ENCODE data around the gene OGG1.

The OGG1 gene

DNA sequence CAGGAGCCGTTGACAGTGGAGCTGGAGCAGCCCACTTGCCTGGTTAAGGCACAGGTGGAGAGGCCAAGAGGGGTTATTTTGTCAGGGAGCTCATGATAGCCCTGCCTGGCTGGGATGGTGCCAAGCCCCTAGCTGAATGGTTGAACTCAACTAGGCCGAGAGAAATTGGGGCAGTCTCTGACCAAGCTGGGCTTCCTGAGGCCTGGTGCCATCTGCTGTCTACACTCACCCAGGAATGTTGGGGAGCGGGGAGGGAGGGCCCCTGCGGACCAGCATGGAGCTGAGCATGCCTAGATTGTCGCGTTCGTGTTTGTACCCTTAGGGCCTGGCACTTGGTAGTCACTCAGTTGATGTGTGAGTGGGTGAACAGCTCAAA, 17.0 kb upstream of the OGG1 start:
- H3K4me3 ChIP-seq (ENCODE audit: control insufficient read depth, low read depth, low read length) = peak overlapping the region; percentile 78
- DNase-seq (ENCODE audit: low read depth) = no peak
- TF ChIP-seq CTCF (IDR thresholded peaks at IDR 0.05; ENCODE audit: control insufficient read depth, insufficient read depth, low read depth, low read length, missing control alignments) = peak; percentile 3

- no peak for TF ChIP-seq CTCF (IDR thresholded peaks at IDR 0.05; ENCODE audit: control insufficient read depth, insufficient read depth, low read depth, low read length, missing control alignments)
Observed at GRCh38 chr3:9736831-9737230, 12.9 kb upstream of the OGG1 start.

GRCh38 chr3:9739181-9739580, 10.6 kb upstream of the OGG1 start:
- no peak overlapping the region for H3K4me3 ChIP-seq (ENCODE audit: control insufficient read depth, low read depth, low read length)
- no peak for TF ChIP-seq CTCF (IDR thresholded peaks at IDR 0.05; ENCODE audit: control insufficient read depth, insufficient read depth, low read depth, low read length, missing control alignments)
- no peak for DNase-seq (ENCODE audit: low read depth)

More at GRCh38 chr3:9736831-9737230, 12.9 kb upstream of the OGG1 start:
- no peak overlapping the region for H3K4me3 ChIP-seq (ENCODE audit: control insufficient read depth, low read depth, low read length)
- DNase-seq (ENCODE audit: low read depth) = no peak

GRCh38 chr3:9742560-9742959, 7.2 kb upstream of the OGG1 start:
- no peak overlapping the region for H3K4me3 ChIP-seq (ENCODE audit: control insufficient read depth, low read depth, low read length)
- no peak for DNase-seq (ENCODE audit: low read depth)
- TF ChIP-seq CTCF (IDR thresholded peaks at IDR 0.05; ENCODE audit: control insufficient read depth, insufficient read depth, low read depth, low read length, missing control alignments) = no peak

GRCh38 chr3:9743548-9743947, 6.2 kb upstream of the OGG1 start:
- no peak for DNase-seq (ENCODE audit: low read depth)
- no peak overlapping the region for H3K4me3 ChIP-seq (ENCODE audit: control insufficient read depth, low read depth, low read length)
- no peak for TF ChIP-seq CTCF (IDR thresholded peaks at IDR 0.05; ENCODE audit: control insufficient read depth, insufficient read depth, low read depth, low read length, missing control alignments)

DNA sequence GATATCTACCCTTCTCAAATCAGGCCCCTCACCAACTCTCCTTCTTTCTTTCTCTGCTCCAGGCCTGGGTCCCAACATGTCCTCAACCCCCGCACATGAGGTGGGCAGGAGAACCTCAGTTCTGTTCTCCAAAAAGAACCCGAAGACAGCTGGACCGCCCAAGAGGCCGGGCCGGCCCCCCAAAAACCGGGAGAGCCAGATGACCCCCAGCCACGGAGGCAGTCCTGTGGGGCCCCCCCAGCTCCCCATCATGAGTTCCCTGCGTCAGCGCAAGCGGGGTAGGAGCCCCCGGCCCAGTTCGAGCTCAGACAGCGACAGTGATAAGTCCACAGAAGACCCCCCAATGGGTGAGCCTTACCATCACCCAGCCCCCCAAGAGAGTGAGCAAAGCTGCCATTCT, 5.6 kb upstream of the OGG1 start:
- no peak for DNase-seq (ENCODE audit: low read depth)
- no peak for TF ChIP-seq CTCF (IDR thresholded peaks at IDR 0.05; ENCODE audit: control insufficient read depth, insufficient read depth, low read depth, low read length, missing control alignments)
- no peak overlapping the region for H3K4me3 ChIP-seq (ENCODE audit: control insufficient read depth, low read depth, low read length)

GRCh38 chr3:9745521-9745920, 4.2 kb upstream of the OGG1 start:
- DNase-seq (ENCODE audit: low read depth) = no peak
- no peak for TF ChIP-seq CTCF (IDR thresholded peaks at IDR 0.05; ENCODE audit: control insufficient read depth, insufficient read depth, low read depth, low read length, missing control alignments)
- no peak overlapping the region for H3K4me3 ChIP-seq (ENCODE audit: control insufficient read depth, low read depth, low read length)
